Measurements from ENCODE around the gene MAP4K3. TPM values are rescaled to one million over a fixed set of nuclear protein-coding genes. Genes with fewer than 3 reads are reported as not detected.
"Not testable (repeated sequence)": the region's sequence is repeated elsewhere in the genome, so short reads cannot be mapped to it uniquely, and the experiment has no call there.

MAP4K3 gene
- total RNA-seq, 2 experiments from 2014 or later, result 6.4 to 6.7 TPM

GRCh38 chr2:39334529-39334928 lies 102.6 kb downstream of the MAP4K3 start:
- no peaks in the 10 kb centered on the region for H3K27me3 Mint-ChIP-seq

GRCh38 chr2:39326644-39327043 lies 110.4 kb downstream of the MAP4K3 start:
- no peak for DNase-seq
- no peaks in the 10 kb centered on the region for H3K4me1 Mint-ChIP-seq
- H3K9me3 Mint-ChIP-seq, result no peaks in the 10 kb centered on the region
- no peaks in the 10 kb centered on the region for H3K27me3 Mint-ChIP-seq
- no peak overlapping the region for H3K4me3 Mint-ChIP-seq
- H3K27ac Mint-ChIP-seq, result no peak overlapping the region
- peaks cover 17% of the 10 kb centered on the region for H3K36me3 Mint-ChIP-seq

More at GRCh38 chr2:39334529-39334928, 102.6 kb downstream of the MAP4K3 start:
- H3K4me3 Mint-ChIP-seq, result no peak overlapping the region
- DNase-seq, result no peak
- H3K4me1 Mint-ChIP-seq, result peaks cover 6% of the 10 kb centered on the region
- H3K36me3 Mint-ChIP-seq, result peaks cover 15% of the 10 kb centered on the region
- no peaks in the 10 kb centered on the region for H3K9me3 Mint-ChIP-seq
- no peak overlapping the region for H3K27ac Mint-ChIP-seq

- no peaks in the 10 kb centered on the region for H3K9me3 Mint-ChIP-seq
- no peak for DNase-seq
- no peaks in the 10 kb centered on the region for H3K4me1 Mint-ChIP-seq
- no peak overlapping the region for H3K27ac Mint-ChIP-seq
- H3K36me3 Mint-ChIP-seq, result peaks cover 17% of the 10 kb centered on the region
- H3K27me3 Mint-ChIP-seq, result no peaks in the 10 kb centered on the region
- no peak overlapping the region for H3K4me3 Mint-ChIP-seq
Observed at GRCh38 chr2:39325966-39326365, 111.1 kb downstream of the MAP4K3 start.

- H3K27me3 Mint-ChIP-seq, H3K4me1 Mint-ChIP-seq, H3K4me3 Mint-ChIP-seq, H3K27ac Mint-ChIP-seq, H3K9me3 Mint-ChIP-seq, DNase-seq, H3K36me3 Mint-ChIP-seq: not testable (repeated sequence)
Observed at GRCh38 chr2:39321056-39322035, 115.7 kb downstream of the MAP4K3 start.

GRCh38 chr2:39320162-39320561 lies 116.9 kb downstream of the MAP4K3 start:
- Mint-ChIP-seq H3K4me1 (no peaks in the 10 kb centered on the region), H3K4me3 (no peak overlapping the region), H3K27me3 (no peaks in the 10 kb centered on the region), H3K9me3 (no peaks in the 10 kb centered on the region), H3K27ac (no peak overlapping the region), H3K36me3 (no peaks in the 10 kb centered on the region)
- no peak for DNase-seq

- no peaks in the 10 kb centered on the region for H3K9me3 Mint-ChIP-seq
- H3K4me3 Mint-ChIP-seq, result no peak overlapping the region
- peak overlapping the region; percentile 25 for H3K27ac Mint-ChIP-seq
- H3K36me3 Mint-ChIP-seq, result peaks cover 7% of the 10 kb centered on the region
- H3K4me1 Mint-ChIP-seq, result no peaks in the 10 kb centered on the region
- DNase-seq, result no peak
- H3K27me3 Mint-ChIP-seq, result no peaks in the 10 kb centered on the region
Observed at GRCh38 chr2:39313575-39313974, 123.5 kb downstream of the MAP4K3 start.

- Mint-ChIP-seq H3K36me3 (peaks cover 7% of the 10 kb centered on the region), H3K4me3 (no peak overlapping the region), H3K27ac (no peak overlapping the region), H3K9me3 (no peaks in the 10 kb centered on the region), H3K27me3 (no peaks in the 10 kb centered on the region), H3K4me1 (no peaks in the 10 kb centered on the region)
- no peak for DNase-seq
Observed at GRCh38 chr2:39311469-39311868, 125.6 kb downstream of the MAP4K3 start.

- no peak overlapping the region for H3K4me3 Mint-ChIP-seq
- no peaks in the 10 kb centered on the region for H3K27me3 Mint-ChIP-seq
- H3K27ac Mint-ChIP-seq, result no peak overlapping the region
- H3K9me3 Mint-ChIP-seq, result no peaks in the 10 kb centered on the region
- H3K36me3 Mint-ChIP-seq, result peaks cover 5% of the 10 kb centered on the region
- DNase-seq, result no peak
- no peaks in the 10 kb centered on the region for H3K4me1 Mint-ChIP-seq
Observed at GRCh38 chr2:39308778-39309177, 128.3 kb downstream of the MAP4K3 start.

GRCh38 chr2:39306626-39307025 lies 130.5 kb downstream of the MAP4K3 start:
- Mint-ChIP-seq H3K4me1 (no peaks in the 10 kb centered on the region), H3K9me3 (no peaks in the 10 kb centered on the region), H3K36me3 (no peaks in the 10 kb centered on the region), H3K27ac (no peak overlapping the region), H3K4me3 (no peak overlapping the region), H3K27me3 (no peaks in the 10 kb centered on the region)
- no peak for DNase-seq

GRCh38 chr2:39304729-39305128 lies 132.4 kb downstream of the MAP4K3 start:
- no peaks in the 10 kb centered on the region for H3K27me3 Mint-ChIP-seq
- H3K4me1 Mint-ChIP-seq, result no peaks in the 10 kb centered on the region
- no peaks in the 10 kb centered on the region for H3K36me3 Mint-ChIP-seq
- no peak for DNase-seq
- H3K27ac Mint-ChIP-seq, result no peak overlapping the region
- no peak overlapping the region for H3K4me3 Mint-ChIP-seq
- H3K9me3 Mint-ChIP-seq, result no peaks in the 10 kb centered on the region

GRCh38 chr2:39304200-39304599 lies 132.9 kb downstream of the MAP4K3 start:
- Mint-ChIP-seq H3K4me1 (no peaks in the 10 kb centered on the region), H3K27ac (no peak overlapping the region), H3K4me3 (no peak overlapping the region), H3K36me3 (no peaks in the 10 kb centered on the region), H3K9me3 (no peaks in the 10 kb centered on the region), H3K27me3 (no peaks in the 10 kb centered on the region)
- DNase-seq, result no peak

- no peaks in the 10 kb centered on the region for H3K36me3 Mint-ChIP-seq
Observed at GRCh38 chr2:39301352-39301751, 135.7 kb downstream of the MAP4K3 start.

GRCh38 chr2:39300044-39300978 lies 136.8 kb downstream of the MAP4K3 start:
- H3K4me3 Mint-ChIP-seq, result no peak overlapping the region
- no peaks in the 10 kb centered on the region for H3K9me3 Mint-ChIP-seq
- H3K4me1 Mint-ChIP-seq, result no peaks in the 10 kb centered on the region
- no peaks in the 10 kb centered on the region for H3K27me3 Mint-ChIP-seq
- no peak for DNase-seq
- no peak overlapping the region for H3K27ac Mint-ChIP-seq
- no peaks in the 10 kb centered on the region for H3K36me3 Mint-ChIP-seq

More at GRCh38 chr2:39301352-39301751, 135.7 kb downstream of the MAP4K3 start:
- H3K27me3 Mint-ChIP-seq, result no peaks in the 10 kb centered on the region
- H3K27ac Mint-ChIP-seq, result no peak overlapping the region
- H3K9me3 Mint-ChIP-seq, result no peaks in the 10 kb centered on the region
- DNase-seq, result no peak
- H3K4me1 Mint-ChIP-seq, result no peaks in the 10 kb centered on the region
- no peak overlapping the region for H3K4me3 Mint-ChIP-seq

- H3K4me1 Mint-ChIP-seq, result no peaks in the 10 kb centered on the region
- peaks cover 3% of the 10 kb centered on the region for H3K36me3 Mint-ChIP-seq
- no peak overlapping the region for H3K27ac Mint-ChIP-seq
- H3K4me3 Mint-ChIP-seq, result no peak overlapping the region
- no peaks in the 10 kb centered on the region for H3K9me3 Mint-ChIP-seq
- H3K27me3 Mint-ChIP-seq, result no peaks in the 10 kb centered on the region
- DNase-seq, result no peak
Observed at GRCh38 chr2:39290433-39290832, 146.7 kb downstream of the MAP4K3 start.

GRCh38 chr2:39289609-39290008 lies 147.5 kb downstream of the MAP4K3 start:
- Mint-ChIP-seq H3K27me3 (no peaks in the 10 kb centered on the region), H3K36me3 (peaks cover 3% of the 10 kb centered on the region), H3K4me3 (no peak overlapping the region), H3K9me3 (no peaks in the 10 kb centered on the region), H3K27ac (no peak overlapping the region), H3K4me1 (no peaks in the 10 kb centered on the region)
- no peak for DNase-seq
